ENCODE measurements around the gene SLC25A29.

- no peak for TF ChIP-seq GATA2 (IDR thresholded peaks at IDR 0.05; ENCODE audit: low read depth, low read length)
- no peak for TF ChIP-seq GATA3 (IDR thresholded peaks at IDR 0.05; ENCODE audit: low read depth, low read length)
Measured at GRCh38 chr14:100350276-100350926, 44.2 kb upstream of the SLC25A29 start.
